PC-3 (cell line): ENCODE measurements around the gene RGS3. TPM values are rescaled to one million over a fixed set of nuclear protein-coding genes. Genes with fewer than 3 reads are reported as not detected.

ENCODE experiments used
- ATAC-seq: fragments of 200-7000 bp; cut with Tn5 transposase; 2 replicates; pipeline ENCODE4 v1.9.1; 2020; ENCODE audit warnings: mild to moderate bottlenecking, moderate library complexity
- BruUV-seq: library from RNA; stranded (reverse); fragments of 400-500 nt; replicated peaks from 2 replicates; lab custom pipeline; 2021; lab: Mats Ljungman, UMichigan
- CTCF ChIA-PET: fragments of 300-600 bp; sonication (Branson Sonifier 250); formaldehyde crosslinking; loops from one replicate; lab custom pipeline; 2022; ENCODE audit warnings: antibody characterized with exemption; lab: Charles Lee
- POLR2A ChIA-PET: fragments of 300-600 bp; sonication (Branson Sonifier 250); formaldehyde crosslinking; loops from one replicate; lab custom pipeline; 2022; ENCODE audit warnings: antibody characterized with exemption; ENCODE audit not compliant: unreplicated experiment; lab: Charles Lee
- DNase-seq: peaks from one replicate; pipeline ENCODE4 v3.0.0-alpha.2; 2015
- H2AFZ ChIP-seq: fragments of 300-600 bp; sonication (generic); 2 replicates; pipeline ENCODE4 v1.6.0; 2016; ENCODE audit warnings: antibody characterized with exemption, low read length
- H3F3A ChIP-seq: fragments of 300-600 bp; sonication (generic); one replicate; pipeline ENCODE4 v1.6.0; 2017; ENCODE audit warnings: antibody characterized with exemption, low read length, control low read depth, mild to moderate bottlenecking; ENCODE audit not compliant: unreplicated experiment
- H3K27ac ChIP-seq: fragments of 300-600 bp; sonication (generic); 2 replicates; pipeline ENCODE4 v1.5.1; 2016; ENCODE audit warnings: mild to moderate bottlenecking, low read length
- H3K27me3 ChIP-seq: fragments of 300-600 bp; sonication (generic); 2 replicates; pipeline ENCODE4 v1.6.1; 2016; ENCODE audit warnings: low read length, mixed read lengths
- H3K36me3 ChIP-seq: fragments of 300-600 bp; sonication (generic); 2 replicates; pipeline ENCODE4 v1.6.1; 2016; ENCODE audit warnings: low read depth, mixed run types, low read length, mixed read lengths
- H3K4me1 ChIP-seq: fragments of 300-600 bp; sonication (generic); 2 replicates; pipeline ENCODE4 v1.5.1; 2016; ENCODE audit warnings: low read length; ENCODE audit not compliant: insufficient read depth
- H3K4me2 ChIP-seq: fragments of 300-600 bp; sonication (generic); 2 replicates; pipeline ENCODE4 v1.6.0; 2016; ENCODE audit warnings: low read length
- H3K4me3 ChIP-seq: fragments of 300-600 bp; sonication (generic); 2 replicates; pipeline ENCODE4 v1.5.1; 2016; ENCODE audit warnings: mild to moderate bottlenecking, low read length, mixed read lengths
- H3K79me2 ChIP-seq: fragments of 300-600 bp; sonication (generic); 2 replicates; pipeline ENCODE4 v1.6.1; 2017; ENCODE audit warnings: low read length, mixed read lengths
- H3K9ac ChIP-seq: fragments of 300-600 bp; sonication (generic); 2 replicates; pipeline ENCODE4 v1.6.0; 2016; ENCODE audit warnings: mild to moderate bottlenecking, low read length
- H3K9me2 ChIP-seq: fragments of 300-600 bp; sonication (generic); replicated peaks from 2 replicates; pipeline ENCODE4 v1.6.1; 2016; ENCODE audit warnings: mixed run types, low read length, mixed read lengths
- H3K9me3 ChIP-seq: fragments of 300-600 bp; sonication (generic); 2 replicates; pipeline ENCODE4 v1.6.1; 2016; ENCODE audit warnings: low read length, mixed read lengths
- H4K20me1 ChIP-seq: fragments of 300-600 bp; sonication (generic); 2 replicates; pipeline ENCODE4 v1.6.1; 2016; ENCODE audit warnings: low read length, mixed read lengths
- EZH2 ChIP-seq: fragments of 300-600 bp; sonication (generic); IDR thresholded peaks from one replicate; pipeline ENCODE4 v1.6.1; 2017; ENCODE audit warnings: antibody characterized with exemption, mild to moderate bottlenecking, low read length; ENCODE audit not compliant: unreplicated experiment
- EZH2phosphoT487 ChIP-seq: fragments of 300-600 bp; sonication (generic); IDR thresholded peaks from 2 replicates; pipeline ENCODE4 v1.6.1; 2018; ENCODE audit warnings: mild to moderate bottlenecking, antibody characterized with exemption, low read length, borderline replicate concordance
- intact Hi-C: fragments of 100-400 bp; cut with micrococcal nuclease; formaldehyde crosslinking; loops from 2 replicates; pipeline ENCODE4 v1.9.0; 2023
- total RNA-seq: library from RNA; depleted of rRNA; stranded (reverse); fragments of >200 nt; gene quantifications from 2 replicates; pipeline ENCODE4 v1.2.3, GENCODE V29; 2014
- TF ChIP-seq, protein P1 (sequence below): fragments of 300-600 bp; sonication (generic); conservative IDR thresholded peaks from 2 replicates; pipeline ENCODE4 v1.5.1; 2017; ENCODE audit warnings: antibody characterized with exemption, low read depth, mild to moderate bottlenecking, low read length

Gene RGS3
- total RNA-seq, 1 experiment from 2014 or later, result 26.3 TPM

DNA sequence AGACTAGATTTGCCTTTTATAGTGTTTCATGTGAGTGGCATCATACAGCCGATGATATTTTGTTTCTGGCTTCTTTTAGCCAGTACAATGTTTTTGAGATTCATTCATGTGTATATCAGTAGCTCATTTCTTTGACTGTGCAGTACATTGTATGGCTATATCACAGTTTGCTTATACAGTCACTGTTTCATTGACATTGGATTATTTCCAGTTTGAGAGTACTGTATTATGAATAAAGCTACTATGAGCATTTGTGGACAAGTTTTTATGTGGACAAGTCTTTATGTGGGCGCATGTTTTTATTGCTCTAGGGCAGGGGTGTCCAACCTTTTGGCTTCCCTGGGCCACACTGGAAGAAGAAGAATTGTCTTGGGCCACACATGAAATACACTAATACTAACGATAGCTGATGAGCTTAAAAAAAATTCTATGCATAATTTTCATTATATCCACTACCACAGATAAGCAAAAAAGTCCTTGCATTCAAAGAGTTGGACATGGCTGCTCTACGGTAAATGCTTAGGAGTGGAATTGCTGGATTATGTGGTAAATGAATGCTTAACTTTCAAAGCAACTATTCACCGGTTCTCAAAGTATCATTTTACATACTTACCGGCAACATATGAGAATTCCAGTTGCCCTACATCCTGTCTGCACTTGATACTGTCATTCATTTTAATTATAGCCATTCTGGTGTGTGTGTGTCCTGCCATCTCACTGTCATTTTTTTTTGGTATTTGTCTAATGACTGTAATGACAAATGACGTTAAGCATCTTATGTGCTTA lies 177.8 kb downstream of the RGS3 start:
- Histone ChIP-seq H3K4me1 (no peaks in the 10 kb centered on the region), H3K9me3 (no peaks in the 10 kb centered on the region), H3K27me3 (no peaks in the 10 kb centered on the region), H3K36me3 (no peaks in the 10 kb centered on the region), H3K27ac (no peak overlapping the region), H3K9me2 (no peaks in the 10 kb centered on the region), H3F3A (no peaks in the 10 kb centered on the region), H3K4me2 (no peak overlapping the region), H3K79me2 (no peaks in the 10 kb centered on the region), H4K20me1 (no peaks in the 10 kb centered on the region), H3K4me3 (no peak overlapping the region), H2AFZ (no peak overlapping the region), H3K9ac (no peak overlapping the region)
- DNase-seq (peak; percentile 19), ATAC-seq (peak; percentile 79)
- no TSS peak for BruUV-seq
- intact Hi-C loops, result no loop called here
- TF ChIP-seq EZH2 (no peak), EZH2phosphoT487 (no peak)
- TF ChIP-seq, protein P1, sequence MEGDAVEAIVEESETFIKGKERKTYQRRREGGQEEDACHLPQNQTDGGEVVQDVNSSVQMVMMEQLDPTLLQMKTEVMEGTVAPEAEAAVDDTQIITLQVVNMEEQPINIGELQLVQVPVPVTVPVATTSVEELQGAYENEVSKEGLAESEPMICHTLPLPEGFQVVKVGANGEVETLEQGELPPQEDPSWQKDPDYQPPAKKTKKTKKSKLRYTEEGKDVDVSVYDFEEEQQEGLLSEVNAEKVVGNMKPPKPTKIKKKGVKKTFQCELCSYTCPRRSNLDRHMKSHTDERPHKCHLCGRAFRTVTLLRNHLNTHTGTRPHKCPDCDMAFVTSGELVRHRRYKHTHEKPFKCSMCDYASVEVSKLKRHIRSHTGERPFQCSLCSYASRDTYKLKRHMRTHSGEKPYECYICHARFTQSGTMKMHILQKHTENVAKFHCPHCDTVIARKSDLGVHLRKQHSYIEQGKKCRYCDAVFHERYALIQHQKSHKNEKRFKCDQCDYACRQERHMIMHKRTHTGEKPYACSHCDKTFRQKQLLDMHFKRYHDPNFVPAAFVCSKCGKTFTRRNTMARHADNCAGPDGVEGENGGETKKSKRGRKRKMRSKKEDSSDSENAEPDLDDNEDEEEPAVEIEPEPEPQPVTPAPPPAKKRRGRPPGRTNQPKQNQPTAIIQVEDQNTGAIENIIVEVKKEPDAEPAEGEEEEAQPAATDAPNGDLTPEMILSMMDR, result no peak
- ChIA-PET POLR2A (interaction anchor here (0.7 kb wide), 1 partner anchor 195 kb away, joined by 3 read pairs; no protein-coding TSS in a partner anchor), CTCF (interaction anchor here (1.0 kb wide), 1 partner anchor 17 kb away, joined by 3 read pairs; no protein-coding TSS in a partner anchor)

DNA sequence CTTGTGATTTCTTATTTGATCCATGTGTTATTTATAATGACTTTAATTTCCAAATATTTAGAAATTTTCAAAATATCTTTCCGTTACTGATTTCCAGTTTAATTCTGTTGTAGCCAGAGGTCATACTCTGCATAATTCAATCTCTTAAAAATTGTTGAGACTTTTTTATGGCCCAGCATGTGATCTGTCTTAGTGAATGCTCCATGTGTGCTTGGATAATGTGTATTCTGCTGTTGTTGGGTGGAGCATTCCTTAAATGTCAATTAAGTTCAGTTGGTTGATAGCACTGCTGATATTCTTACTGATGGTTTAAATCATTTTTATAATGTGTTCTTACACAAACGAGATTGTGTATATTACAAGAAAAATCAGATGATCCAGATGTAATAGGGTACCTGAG lies 180.8 kb downstream of the RGS3 start:
- H3K4me1 ChIP-seq, result no peaks in the 10 kb centered on the region
- POLR2A ChIA-PET, result no interaction called here
- H3K9me3 ChIP-seq, result no peaks in the 10 kb centered on the region
- TF ChIP-seq EZH2phosphoT487 (no peak), EZH2 (no peak)
- TF ChIP-seq, protein P1, result no peak
- intact Hi-C loops, result no loop called here
- no peaks in the 10 kb centered on the region for H3F3A ChIP-seq
- no peaks in the 10 kb centered on the region for H4K20me1 ChIP-seq
- ATAC-seq (no peak), DNase-seq (no peak)
- no peak overlapping the region for H3K27ac ChIP-seq
- BruUV-seq, result no TSS peak
- no peaks in the 10 kb centered on the region for H3K36me3 ChIP-seq
- H3K27me3 ChIP-seq, result no peaks in the 10 kb centered on the region
- H3K79me2 ChIP-seq, result no peaks in the 10 kb centered on the region
- no peaks in the 10 kb centered on the region for H3K9me2 ChIP-seq
- H2AFZ ChIP-seq, result no peak overlapping the region
- H3K4me3 ChIP-seq, result no peak overlapping the region
- H3K4me2 ChIP-seq, result no peak overlapping the region
- CTCF ChIA-PET, result no interaction called here
- no peak overlapping the region for H3K9ac ChIP-seq

DNA sequence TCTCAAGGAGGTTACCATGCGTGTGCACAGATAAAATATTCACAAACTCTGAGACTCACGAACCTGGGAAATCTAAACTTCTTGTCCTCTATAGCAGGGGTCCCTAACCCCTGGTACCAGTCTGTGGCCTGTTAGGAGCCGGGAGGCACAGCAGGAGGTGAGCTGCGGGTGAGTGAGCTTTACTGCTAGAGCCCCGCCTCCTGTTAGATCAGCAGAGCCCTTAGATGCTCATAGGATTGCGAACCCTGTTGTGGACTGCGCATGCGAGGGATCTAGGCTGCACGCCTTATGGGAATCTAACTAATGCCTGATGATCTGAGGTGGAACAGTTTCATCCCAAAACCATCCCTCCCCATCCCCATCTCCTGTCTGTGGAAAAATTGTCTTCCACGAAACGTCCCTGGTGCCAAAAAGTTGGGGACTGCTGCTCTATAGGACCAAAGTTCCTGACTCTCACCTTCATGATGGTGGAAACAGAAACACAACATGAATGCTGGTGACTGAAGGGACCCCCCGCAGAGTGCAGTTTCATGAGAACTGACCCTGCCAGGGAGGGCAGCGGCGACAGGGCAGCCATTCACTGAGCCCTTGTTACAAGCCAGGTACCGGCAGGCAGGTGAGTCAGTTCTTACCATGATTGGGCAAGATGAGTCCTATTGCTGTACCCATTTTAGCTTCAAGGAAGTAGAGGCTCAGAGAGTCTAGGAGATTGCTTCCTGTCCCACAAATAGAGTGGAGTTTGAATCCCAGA lies 181.9 kb downstream of the RGS3 start:
- H3K9me3 ChIP-seq, result no peaks in the 10 kb centered on the region
- peaks cover 8% of the 10 kb centered on the region for H3K4me1 ChIP-seq
- no peak overlapping the region for H3K4me3 ChIP-seq
- CTCF ChIA-PET, result no interaction called here
- TF ChIP-seq, protein P1, result no peak
- TF ChIP-seq EZH2, result no peak
- TF ChIP-seq EZH2phosphoT487, result no peak
- no peaks in the 10 kb centered on the region for H3K79me2 ChIP-seq
- intact Hi-C loops, result no loop called here
- no peaks in the 10 kb centered on the region for H3K27me3 ChIP-seq
- no peaks in the 10 kb centered on the region for H3F3A ChIP-seq
- H3K27ac ChIP-seq, result no peak overlapping the region
- no peak for ATAC-seq
- H2AFZ ChIP-seq, result no peak overlapping the region
- no peak overlapping the region for H3K4me2 ChIP-seq
- POLR2A ChIA-PET, result no interaction called here
- no TSS peak for BruUV-seq
- no peaks in the 10 kb centered on the region for H4K20me1 ChIP-seq
- no peak for DNase-seq
- H3K36me3 ChIP-seq, result no peaks in the 10 kb centered on the region
- H3K9ac ChIP-seq, result no peak overlapping the region
- no peaks in the 10 kb centered on the region for H3K9me2 ChIP-seq
